Breast epithelium (tissue), 4 donors: ENCODE data around the gene RBBP8. TPM values are rescaled to one million over a fixed set of nuclear protein-coding genes. Genes with fewer than 3 reads are reported as not detected.
"Not testable (repeated sequence)": the region's sequence is repeated elsewhere in the genome, so short reads cannot be mapped to it uniquely, and the experiment has no call there.

Source experiments
- DNase-seq, 2 donors: peaks; one replicate each; pipeline ENCODE4 v3.0.0-alpha.2; 2019; ENCODE audit warnings: low spot score in 2 of 2
- H3K27ac ChIP-seq, 2 donors: fragments of 200-600 bp; sonication (generic) in 1 of 2; one replicate each; pipeline ENCODE4 v1.5.1; 2016 to 2019; ENCODE audit warnings: mild to moderate bottlenecking in 1 of 2
- H3K27me3 ChIP-seq, 2 donors: fragments of 200-600 bp; sonication (generic) in 1 of 2; one replicate each; pipeline versions ENCODE4 v1.5.1 to v1.6.0; 2017 to 2019; ENCODE audit warnings: control low read depth in 1 of 2, mild to moderate bottlenecking in 1 of 2
- H3K36me3 ChIP-seq: fragments of 200-600 bp; one replicate; pipeline ENCODE4 v1.5.1; 2019
- H3K4me1 ChIP-seq, 2 donors: fragments of 200-600 bp; sonication (generic); one replicate each; pipeline ENCODE4 v1.5.1; 2016 to 2019; ENCODE audit warnings: control low read depth in 1 of 2
- H3K4me3 ChIP-seq, 3 donors: fragments of 200-600 bp; sonication (generic); 1 replicate in 2 of 3; 2 replicates in 1 of 3; pipeline ENCODE4 v1.5.1; 2016 to 2019; ENCODE audit warnings: mild to moderate bottlenecking in 3 of 3, moderate library complexity in 2 of 3
- H3K9me3 ChIP-seq, 2 donors: fragments of 200-600 bp; sonication (generic) in 1 of 2; one replicate each; pipeline ENCODE4 v1.5.1; 2016 to 2019; ENCODE audit warnings: control low read depth in 1 of 2
- CTCF ChIP-seq, 3 donors: fragments of 450-650 bp; IDR thresholded peaks; one replicate each; pipeline ENCODE4 v1.5.1; 2016 to 2017; ENCODE audit warnings: antibody characterized with exemption in 3 of 3, mild to moderate bottlenecking in 3 of 3, moderate library complexity in 3 of 3
- POLR2A ChIP-seq: fragments of 450-650 bp; IDR thresholded peaks from one replicate; pipeline ENCODE4 v1.6.1; 2016; ENCODE audit warnings: antibody characterized with exemption, mild to moderate bottlenecking, moderate library complexity
- POLR2AphosphoS5 ChIP-seq, 3 donors: sonication (generic); formaldehyde crosslinking; IDR thresholded peaks; one replicate each; pipeline ENCODE4 v1.6.1; 2017; ENCODE audit warnings: antibody characterized with exemption in 3 of 3
- intact Hi-C: fragments of 100-400 bp; cut with DNase I; formaldehyde crosslinking; loops from one replicate; pipeline ENCODE4 v1.15.1; 2023; ENCODE audit warnings: low total_unique reads
- total RNA-seq, 3 donors: library from RNA; depleted of rRNA; stranded (reverse); fragments of >200 nt; gene quantifications; one replicate each; pipeline ENCODE4 v1.1.0, GENCODE V29; 2016

Gene RBBP8
- total RNA-seq: 100 to 1,000 TPM in 1 of 3 donors, 10 to 100 TPM in 2; 19.4 to 117 (median 76.4) TPM

GRCh38 chr18:22933206-22933965, at the start of gene RBBP8:
Gene RBBP8, plus strand, starts transcription at chr18:22933328. Its CDS starts 3,524 bp downstream, at chr18:22936852.
- no peaks in the 10 kb centered on the region for H3K4me1 ChIP-seq
- H3K4me3 ChIP-seq: peak within 1 kb of the TSS; percentile 82 to 95 (median 82)
- TF ChIP-seq POLR2AphosphoS5 (IDR thresholded peaks at IDR 0.05) (peak in 2 of 3 donors; percentile 50 to 86), POLR2A (peak; percentile 49), CTCF (IDR thresholded peaks at IDR 0.05) (no peak)
- no peaks in the 10 kb centered on the region for H3K27me3 ChIP-seq
- no peaks in the 10 kb centered on the region for H3K36me3 ChIP-seq
- peak; percentile 76 to 77 for DNase-seq
- no peaks in the 10 kb centered on the region for H3K9me3 ChIP-seq
- intact Hi-C loops: no loop called here
- peak within 1 kb of the TSS; percentile 99 for H3K27ac ChIP-seq

- no peaks in the 10 kb centered on the region for H3K27me3 ChIP-seq
- H3K36me3 ChIP-seq: no peaks in the 10 kb centered on the region
- H3K4me1 ChIP-seq: no peaks in the 10 kb centered on the region
- H3K27ac ChIP-seq: peak overlapping the region; percentile 1 to 55
- no peak for TF ChIP-seq CTCF (IDR thresholded peaks at IDR 0.05)
- TF ChIP-seq POLR2AphosphoS5 (IDR thresholded peaks at IDR 0.05): no peak
- TF ChIP-seq POLR2A: no peak
- DNase-seq: no peak
- H3K4me3 ChIP-seq: no peak overlapping the region
- intact Hi-C loops: no loop called here
- H3K9me3 ChIP-seq: no peaks in the 10 kb centered on the region
Observed at GRCh38 chr18:22883827-22884226, 49.3 kb upstream of the RBBP8 start.

- H3K4me3 ChIP-seq, H3K27me3 ChIP-seq, H3K9me3 ChIP-seq, DNase-seq, H3K36me3 ChIP-seq, intact Hi-C loops, H3K27ac ChIP-seq, H3K4me1 ChIP-seq: not testable (repeated sequence)
Observed at GRCh38 chr18:22885694-22886093, 47.4 kb upstream of the RBBP8 start.

GRCh38 chr18:22899421-22899820, 33.7 kb upstream of the RBBP8 start:
- no peaks in the 10 kb centered on the region for H3K36me3 ChIP-seq
- no peak overlapping the region for H3K27ac ChIP-seq
- no peak overlapping the region for H3K4me3 ChIP-seq
- H3K9me3 ChIP-seq: no peaks in the 10 kb centered on the region
- TF ChIP-seq CTCF (IDR thresholded peaks at IDR 0.05): no peak
- TF ChIP-seq POLR2AphosphoS5 (IDR thresholded peaks at IDR 0.05): no peak
- no peak for TF ChIP-seq POLR2A
- intact Hi-C loops: no loop called here
- no peak for DNase-seq
- H3K27me3 ChIP-seq: no peaks in the 10 kb centered on the region
- H3K4me1 ChIP-seq: no peaks in the 10 kb centered on the region

GRCh38 chr18:22900558-22901238, 32.4 kb upstream of the RBBP8 start:
- TF ChIP-seq POLR2AphosphoS5 (IDR thresholded peaks at IDR 0.05): no peak
- TF ChIP-seq POLR2A: no peak
- TF ChIP-seq CTCF (IDR thresholded peaks at IDR 0.05): no peak
- H3K4me1 ChIP-seq: no peaks in the 10 kb centered on the region
- no peaks in the 10 kb centered on the region for H3K9me3 ChIP-seq
- peak in 1 of 2 donors; percentile 43 for DNase-seq
- peak overlapping the region; percentile 32 to 52 for H3K27ac ChIP-seq
- no peaks in the 10 kb centered on the region for H3K27me3 ChIP-seq
- no peaks in the 10 kb centered on the region for H3K36me3 ChIP-seq
- intact Hi-C loops: no loop called here
- H3K4me3 ChIP-seq: no peak overlapping the region
